WERI-Rb-1 (cell line): ENCODE data around the gene FAM47E.

Experiments
- DNase-seq: peaks from one replicate; pipeline ENCODE4 v3.0.0-alpha.2; 2020
- H3K27ac ChIP-seq: fragments of 250-450 bp; sonication (Bioruptor Pico); 2 replicates; pipeline ENCODE4 v1.5.1; 2020; ENCODE audit warnings: mild to moderate bottlenecking, moderate library complexity
- H3K27me3 ChIP-seq: fragments of 250-450 bp; sonication (Bioruptor Pico); 2 replicates; pipeline ENCODE4 v1.5.1; 2021; ENCODE audit warnings: mild to moderate bottlenecking, low read depth, moderate library complexity; ENCODE audit not compliant: insufficient read depth, severe bottlenecking
- H3K36me3 ChIP-seq: fragments of 250-450 bp; sonication (Bioruptor Pico); 2 replicates; pipeline ENCODE4 v1.5.1; 2020; ENCODE audit warnings: mild to moderate bottlenecking, moderate library complexity
- H3K4me3 ChIP-seq: 2 replicates; pipeline ENCODE4 v1.5.1; 2011; ENCODE audit warnings: low read depth, mild to moderate bottlenecking, control low read depth, low read length
- H3K9me3 ChIP-seq: fragments of 250-450 bp; sonication (Bioruptor Pico); 2 replicates; pipeline ENCODE4 v1.5.1; 2021; ENCODE audit warnings: mild to moderate bottlenecking, moderate library complexity; ENCODE audit not compliant: severe bottlenecking
- CTCF ChIP-seq: IDR thresholded peaks from 2 replicates; pipeline ENCODE4 v1.5.1; 2011; ENCODE audit warnings: low read depth, mild to moderate bottlenecking, control low read depth, inconsistent platforms, low read length

The FAM47E gene

GRCh38 chr4:76207549-76207948 is 44.0 kb upstream of the FAM47E start:
- no peaks in the 10 kb centered on the region for H3K27me3 ChIP-seq
- DNase-seq = peak; percentile 57
- peaks cover 71% of the 10 kb centered on the region for H3K36me3 ChIP-seq
- H3K9me3 ChIP-seq = no peaks in the 10 kb centered on the region
- peak overlapping the region; percentile 95 for H3K27ac ChIP-seq
- peak overlapping the region; percentile 33 for H3K4me3 ChIP-seq
- no peak for TF ChIP-seq CTCF

GRCh38 chr4:76208005-76208765 is 43.3 kb upstream of the FAM47E start:
- H3K36me3 ChIP-seq = peaks cover 72% of the 10 kb centered on the region
- peak; percentile 42 for DNase-seq
- H3K27me3 ChIP-seq = no peaks in the 10 kb centered on the region
- peak overlapping the region; percentile 9 for H3K4me3 ChIP-seq
- peak overlapping the region; percentile 95 for H3K27ac ChIP-seq
- H3K9me3 ChIP-seq = no peaks in the 10 kb centered on the region
- no peak for TF ChIP-seq CTCF

- Histone ChIP-seq H3K36me3 (peaks cover 66% of the 10 kb centered on the region), H3K27ac (peak overlapping the region; percentile 95), H3K27me3 (no peaks in the 10 kb centered on the region), H3K9me3 (no peaks in the 10 kb centered on the region), H3K4me3 (peak overlapping the region; percentile 95)
- no peak for TF ChIP-seq CTCF
- DNase-seq = no peak
These were observed 41.6 kb upstream of the FAM47E start for GRCh38 chr4:76209881-76210280.

GRCh38 chr4:76210452-76210851 is 41.1 kb upstream of the FAM47E start:
- no peaks in the 10 kb centered on the region for H3K27me3 ChIP-seq
- no peaks in the 10 kb centered on the region for H3K9me3 ChIP-seq
- no peak for DNase-seq
- peaks cover 61% of the 10 kb centered on the region for H3K36me3 ChIP-seq
- H3K4me3 ChIP-seq = peak overlapping the region; percentile 95
- no peak for TF ChIP-seq CTCF
- H3K27ac ChIP-seq = peak overlapping the region; percentile 95

- DNase-seq = no peak
- Histone ChIP-seq H3K4me3 (peak overlapping the region; percentile 95), H3K27ac (peak overlapping the region; percentile 95), H3K27me3 (no peaks in the 10 kb centered on the region), H3K36me3 (peaks cover 53% of the 10 kb centered on the region), H3K9me3 (no peaks in the 10 kb centered on the region)
- TF ChIP-seq CTCF = no peak
These were observed 39.5 kb upstream of the FAM47E start for GRCh38 chr4:76211769-76212708.
